HG03378 (cell line): ENCODE measurements around the gene CHD6.

Experiments used
- ATAC-seq: cut with Tn5 transposase; IDR thresholded peaks from one replicate; pipeline ENCODE4 v1.9.1; 2021; ENCODE audit warnings: mild to moderate bottlenecking, moderate library complexity; ENCODE audit not compliant: unreplicated experiment

The CHD6 gene

GRCh38 chr20:41508335-41508734 lies 109.8 kb downstream of the CHD6 start:
- no peak for ATAC-seq

GRCh38 chr20:41507851-41508250 lies 110.3 kb downstream of the CHD6 start:
- ATAC-seq, result no peak

DNA sequence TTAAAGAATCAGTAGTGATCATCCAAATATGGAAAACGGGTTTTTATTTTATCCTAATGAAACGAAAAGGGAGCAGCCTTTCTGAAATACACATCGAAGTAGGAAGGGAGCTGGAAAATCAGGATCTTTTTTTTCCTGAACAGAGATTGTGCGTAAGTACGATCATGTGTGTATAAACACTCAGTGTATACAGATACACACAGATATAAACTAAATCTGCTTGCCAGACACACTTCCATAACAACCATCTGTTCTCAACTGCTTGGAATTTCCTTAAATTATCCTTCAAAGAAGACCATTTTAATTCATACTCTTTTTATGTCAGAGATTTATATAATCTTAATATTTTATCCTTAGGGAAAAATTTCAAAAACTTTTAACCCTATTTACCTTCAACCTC lies 110.7 kb downstream of the CHD6 start:
- no peak for ATAC-seq

DNA sequence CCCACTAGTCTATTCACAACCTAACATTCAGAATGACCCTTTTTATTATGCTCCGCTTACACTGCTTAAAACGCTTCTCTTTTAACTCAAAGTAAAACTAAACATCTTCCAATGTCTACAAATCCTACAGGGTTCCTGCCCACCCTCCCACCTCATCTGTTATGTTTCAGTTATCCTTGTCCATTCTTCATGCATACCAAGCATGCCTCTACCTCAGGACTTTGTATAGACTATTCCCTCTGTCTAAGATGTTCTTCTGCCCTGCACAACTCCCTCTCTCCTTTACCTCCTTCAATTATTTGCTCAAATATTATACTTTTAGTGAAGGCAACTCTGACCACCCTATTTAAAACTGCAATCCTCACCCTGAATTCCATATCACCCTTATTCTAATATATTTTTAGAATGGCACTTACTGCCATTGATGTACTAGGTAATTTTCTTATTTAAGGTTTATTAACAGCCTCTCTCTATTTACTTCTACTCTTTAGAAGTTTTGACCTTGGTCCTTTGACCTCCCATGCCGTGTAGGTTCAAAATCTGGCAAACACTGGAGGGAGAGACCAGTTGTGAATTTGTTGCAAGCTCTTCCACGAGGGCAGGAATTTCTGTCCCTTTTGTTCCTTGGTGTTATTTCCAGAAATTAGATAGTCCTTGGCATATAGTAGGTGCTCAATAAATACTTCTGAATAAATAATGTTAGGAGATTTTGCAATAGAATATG lies 111.8 kb downstream of the CHD6 start:
- ATAC-seq, result no peak

GRCh38 chr20:41505184-41505583 lies 113.0 kb downstream of the CHD6 start:
- no peak for ATAC-seq

DNA sequence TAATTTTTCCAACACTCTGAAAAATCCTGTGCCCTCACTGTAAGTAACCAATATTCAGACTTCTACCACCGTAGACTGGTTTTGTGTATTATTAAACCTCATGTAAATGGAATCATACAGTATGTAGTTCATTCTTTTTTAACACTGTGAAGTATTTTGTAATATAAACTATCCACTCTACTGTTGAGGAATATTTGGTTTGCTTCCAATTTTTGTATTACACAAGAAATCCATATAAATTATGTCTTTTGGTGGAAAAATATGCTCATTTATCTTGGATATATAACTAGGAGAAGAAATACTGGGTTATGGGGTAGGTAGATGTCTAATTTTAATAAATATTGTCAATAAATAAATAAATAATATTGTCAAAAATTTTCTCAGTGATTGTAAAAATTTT lies 116.8 kb downstream of the CHD6 start:
- ATAC-seq, result no peak

- ATAC-seq, result no peak
Measured at GRCh38 chr20:41499961-41500725, 118.0 kb downstream of the CHD6 start.

DNA sequence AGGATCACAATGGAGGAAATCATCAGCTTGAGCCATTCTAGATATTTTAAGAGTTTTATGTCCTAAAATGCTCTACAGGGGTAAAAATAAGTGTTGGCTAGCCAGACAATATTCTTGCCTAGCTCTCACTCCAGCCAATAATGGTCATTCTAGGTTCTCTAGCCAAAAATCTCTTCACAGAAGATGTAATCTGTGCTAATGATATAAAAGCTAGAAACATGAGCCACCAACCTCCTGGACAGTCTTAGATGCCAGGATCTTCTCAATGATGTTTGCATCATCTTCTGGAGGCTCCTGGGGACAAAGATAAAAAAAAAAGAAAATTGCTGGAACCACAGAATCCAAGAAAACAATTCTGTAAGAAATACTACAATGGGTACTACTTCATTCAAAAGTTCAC lies 119.1 kb downstream of the CHD6 start:
- no peak for ATAC-seq

GRCh38 chr20:41497186-41497895 lies 120.8 kb downstream of the CHD6 start:
- no peak for ATAC-seq

DNA sequence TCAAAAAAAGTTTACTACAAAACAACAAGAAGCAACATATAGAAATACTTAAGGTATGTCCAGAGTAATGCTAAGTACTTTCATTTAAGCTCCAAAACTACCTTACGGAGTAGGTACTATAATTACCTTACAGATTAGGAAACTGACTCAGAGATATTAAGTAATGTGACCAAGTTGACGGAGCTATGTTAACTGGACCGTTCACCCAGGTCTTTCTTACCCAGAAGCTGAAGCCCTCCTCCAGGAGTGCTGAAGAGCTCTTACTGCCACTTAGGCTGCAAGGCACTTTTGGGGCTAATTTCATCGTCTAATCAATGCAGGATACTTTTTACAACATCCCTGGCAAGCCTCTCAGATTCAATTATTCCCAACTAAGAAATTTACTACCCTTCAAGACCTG lies 123.7 kb downstream of the CHD6 start:
- no peak for ATAC-seq

- ATAC-seq, result no peak
Measured at GRCh38 chr20:41483553-41483930, 134.6 kb downstream of the CHD6 start.

DNA sequence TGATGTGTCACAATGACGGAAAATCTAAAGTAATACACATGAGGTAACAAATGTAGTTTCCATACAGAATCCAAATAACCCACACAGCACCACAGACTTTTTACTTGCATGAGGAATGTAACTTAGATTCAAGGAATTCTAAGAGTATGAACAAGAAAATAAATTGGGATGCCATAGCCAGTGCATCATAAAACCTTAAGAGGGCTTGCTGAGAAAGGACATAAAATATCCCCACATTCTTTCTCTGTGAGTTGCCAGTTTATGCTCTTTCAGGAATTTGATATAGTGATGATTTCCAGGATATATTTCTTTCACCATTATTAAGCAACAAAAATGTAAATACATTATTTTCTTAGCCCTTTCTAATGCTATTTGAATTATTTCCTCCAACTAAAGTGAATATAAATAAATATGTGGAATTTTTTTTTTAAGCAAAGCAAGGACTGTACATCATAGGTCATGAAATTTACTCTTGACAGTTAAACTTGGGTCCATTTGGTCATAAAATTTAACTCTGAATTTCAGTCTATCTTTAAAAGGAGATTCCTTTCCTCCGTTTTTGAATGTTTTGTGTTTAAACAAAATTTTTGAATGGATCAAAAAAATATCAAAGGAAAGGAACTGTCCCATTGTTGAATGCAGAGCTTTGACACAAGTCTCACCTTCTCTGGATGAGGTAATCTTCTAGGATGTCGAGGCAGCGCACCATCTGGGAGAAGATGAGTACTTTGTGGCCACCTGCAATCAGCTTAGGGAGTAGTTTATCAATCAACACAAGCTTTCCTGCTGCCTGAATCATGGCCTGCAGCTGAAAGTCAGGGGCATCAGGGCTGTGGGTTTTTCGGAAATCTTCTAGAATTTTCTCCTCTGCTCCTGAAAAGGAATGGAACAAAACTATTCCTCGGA lies 135.3 kb downstream of the CHD6 start:
- ATAC-seq, result no peak

- no peak for ATAC-seq
Measured at GRCh38 chr20:41480054-41480770, 138.0 kb downstream of the CHD6 start.

DNA sequence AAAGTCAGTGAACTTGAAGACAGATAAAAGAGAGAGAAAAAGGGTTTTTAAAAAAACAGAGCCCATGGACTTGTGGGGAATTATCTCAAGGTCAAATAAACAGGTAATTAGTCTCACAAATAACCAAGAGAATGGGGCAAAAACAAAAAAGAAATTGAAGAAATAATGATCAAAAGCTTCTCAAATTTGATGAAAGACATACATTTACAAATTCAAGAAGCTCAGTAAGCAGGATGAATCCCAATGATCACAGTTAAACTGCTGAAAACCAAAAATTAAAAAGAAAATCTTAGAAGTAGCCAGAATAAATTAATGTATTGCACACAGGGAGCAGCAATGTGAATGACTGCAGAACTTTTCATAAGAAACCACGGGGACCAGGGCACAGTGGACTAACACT lies 139.1 kb downstream of the CHD6 start:
- no peak for ATAC-seq

DNA sequence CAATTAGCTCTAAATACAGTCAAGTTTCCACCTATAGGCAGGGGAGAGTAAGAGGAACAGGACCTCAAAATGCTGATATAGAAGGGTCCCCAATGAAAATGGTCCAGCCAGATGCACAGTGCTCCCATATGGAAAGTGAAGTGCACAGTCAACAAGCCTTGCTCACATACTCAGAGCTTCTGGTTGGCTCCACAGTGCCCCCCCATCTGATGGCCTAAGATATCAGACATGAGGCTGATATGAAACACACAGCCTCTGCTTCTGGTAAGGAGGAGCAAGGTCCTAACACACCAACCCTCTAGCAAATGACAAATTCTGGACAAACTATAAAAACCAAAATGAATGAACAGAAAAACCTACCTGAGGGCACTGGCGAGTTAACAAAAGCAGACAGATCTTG lies 140.2 kb downstream of the CHD6 start:
- ATAC-seq, result no peak

DNA sequence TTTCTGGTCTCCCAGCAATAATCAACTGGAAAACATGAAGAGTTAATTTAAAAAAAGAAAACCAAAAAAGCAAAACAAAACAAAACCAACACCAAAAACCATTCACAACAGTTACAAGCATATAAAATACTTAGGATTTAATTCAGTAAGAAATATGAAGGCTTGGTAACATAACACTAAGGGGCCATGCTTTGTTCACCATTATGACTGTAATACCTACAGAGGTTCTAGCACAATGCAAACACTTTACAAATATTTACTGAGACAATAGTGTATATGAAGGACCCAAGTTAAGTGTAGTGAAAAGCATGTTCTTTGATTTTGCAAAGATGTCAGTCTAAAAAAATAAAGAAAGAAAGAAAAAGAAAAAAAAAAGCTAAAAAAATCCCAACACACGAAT lies 141.7 kb downstream of the CHD6 start:
- no peak for ATAC-seq

GRCh38 chr20:41476013-41476441 lies 142.2 kb downstream of the CHD6 start:
- ATAC-seq, result no peak

GRCh38 chr20:41475503-41475902 lies 142.7 kb downstream of the CHD6 start:
- ATAC-seq, result no peak

- no peak for ATAC-seq
Measured at GRCh38 chr20:41470362-41471095, 147.6 kb downstream of the CHD6 start.

DNA sequence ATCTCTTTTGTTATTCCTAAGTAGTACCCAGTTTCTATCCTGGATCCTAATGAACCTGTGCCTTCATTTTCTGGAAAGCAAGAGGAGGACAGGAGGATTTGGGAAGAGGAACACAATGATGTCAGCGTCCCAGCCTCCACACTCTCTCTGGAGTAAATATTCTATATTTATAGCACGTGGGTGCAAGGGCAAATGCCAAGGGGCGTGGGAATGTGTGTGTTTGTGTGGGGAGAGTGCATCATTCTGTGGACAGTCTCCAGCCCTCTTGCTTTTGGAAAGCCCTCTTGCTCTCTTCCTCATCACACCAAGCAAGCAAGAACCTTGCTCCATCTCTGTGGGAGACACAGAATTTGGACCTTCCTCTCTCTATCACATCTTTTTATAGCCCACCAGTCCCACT lies 148.3 kb downstream of the CHD6 start:
- no peak for ATAC-seq
